NCI-H748 treated with DMSO at 0.1 percent for 48 hours (cell line): ENCODE results near the gene CIP2A.
A peak's percentile ranks its signal among the peaks of the same experiment; 100 is the strongest.
"Not testable (repeated sequence)": the region's sequence is repeated elsewhere in the genome, so short reads cannot be mapped to it uniquely, and the experiment has no call there.

Experiments used
- DNase-seq: peaks from one replicate; lab custom pipeline; 2025; lab: John Stamatoyannopoulos, UW

Gene CIP2A

DNA sequence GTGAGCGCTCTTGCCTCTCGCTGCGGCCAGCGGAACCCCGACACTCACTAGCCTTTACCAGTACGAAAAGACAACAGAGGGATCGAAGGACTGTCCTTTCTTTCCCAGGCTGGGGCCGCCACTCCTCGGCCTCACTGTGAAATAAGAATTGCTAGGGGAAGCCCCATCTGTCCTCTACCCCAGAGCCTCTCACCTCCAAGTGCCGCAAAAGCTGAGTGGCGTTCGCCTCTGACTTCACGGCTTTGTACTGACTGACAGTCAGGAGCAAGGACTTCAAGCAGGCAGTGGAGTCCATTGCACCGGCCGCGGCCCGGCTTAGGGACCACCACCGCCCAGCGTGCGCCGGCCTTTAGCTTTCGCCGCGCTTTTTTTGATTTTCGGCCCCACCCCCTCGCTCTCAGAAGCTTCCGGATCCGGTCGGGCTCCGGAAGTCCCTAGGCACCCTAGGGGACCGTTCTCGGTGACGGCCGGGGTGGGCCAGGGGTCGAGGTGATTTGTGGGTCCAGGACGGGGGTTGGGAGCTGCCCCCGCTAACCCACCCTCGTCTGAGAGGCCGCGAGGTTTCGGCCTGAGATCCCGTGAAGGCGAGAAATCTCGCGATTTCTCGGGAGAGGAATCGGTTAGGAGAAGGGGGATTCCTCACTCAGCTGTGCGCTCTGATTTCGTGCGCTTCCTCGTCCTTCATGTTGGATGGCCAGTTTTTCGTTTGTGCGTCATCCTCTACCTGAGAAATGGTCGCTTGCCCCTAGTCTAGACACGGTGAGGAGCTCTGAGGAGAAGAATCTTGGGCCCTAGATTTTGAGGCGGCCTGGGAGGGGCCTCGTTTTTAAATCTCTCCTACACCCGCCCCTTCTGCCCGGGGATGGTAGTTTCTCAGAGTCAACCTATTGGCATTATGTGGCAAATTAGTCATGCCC lies at the start of gene CIP2A, which contains the start of gene DZIP3:
CIP2A (minus strand) TSS at position 358 of the 917 bp plus-strand sequence; CDS start at position 295, 63 bp downstream.
DZIP3 (plus strand) TSS at position 642 of the 917 bp plus-strand sequence. CDS start 15,685 bp downstream, outside the sequence.
- peak; percentile 76 for DNase-seq

- DNase-seq, result no peak
Measured at GRCh38 chr3:108629974-108630373, 40.7 kb upstream of the CIP2A start.

- no peak for DNase-seq
Measured at GRCh38 chr3:108623504-108623903, 34.3 kb upstream of the CIP2A start.

- no peak for DNase-seq
Measured at GRCh38 chr3:108620250-108620649, 31.0 kb upstream of the CIP2A start.

- DNase-seq, result not testable (repeated sequence)
Measured at GRCh38 chr3:108616090-108616489, 26.9 kb upstream of the CIP2A start.

DNA sequence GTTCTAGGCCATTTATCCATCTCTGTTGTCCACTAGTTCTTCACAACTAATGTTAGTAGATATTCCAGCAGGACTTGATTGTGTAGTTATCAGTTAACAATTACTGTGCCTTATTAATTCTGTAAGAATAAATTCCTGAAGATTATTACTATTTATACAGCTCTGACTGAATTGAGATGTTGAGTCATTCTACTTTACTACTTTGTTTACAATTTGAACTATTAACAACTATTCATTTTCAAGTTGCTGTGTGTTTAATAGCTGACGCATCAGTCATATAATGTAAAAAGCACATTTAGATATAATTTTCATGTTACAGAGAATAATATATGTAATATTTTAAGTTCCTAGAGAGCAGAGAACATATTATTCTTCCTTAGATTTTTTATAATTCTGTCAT lies 21.4 kb upstream of the CIP2A start:
- no peak for DNase-seq

- DNase-seq, result no peak
Measured at GRCh38 chr3:108608750-108609149, 19.5 kb upstream of the CIP2A start.

DNA sequence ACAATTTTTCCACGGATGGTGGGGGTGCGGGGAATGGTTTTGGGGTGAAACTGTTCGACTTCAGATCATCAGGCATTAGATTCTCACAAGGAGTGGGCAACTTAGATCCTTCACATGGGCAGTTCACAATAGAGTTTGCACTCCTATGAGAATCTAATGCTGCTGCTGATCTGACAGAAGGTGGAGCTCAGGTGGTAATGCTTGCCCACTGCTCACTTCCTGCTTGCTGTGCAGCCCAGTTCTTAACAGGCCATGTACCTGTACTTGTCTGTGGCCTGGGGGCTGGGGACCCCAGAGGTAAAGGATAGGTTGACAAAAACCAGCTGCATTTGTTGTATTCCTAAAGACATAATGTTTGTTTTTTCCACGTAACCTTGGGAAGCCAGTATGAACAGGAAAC lies 16.3 kb upstream of the CIP2A start:
- no peak for DNase-seq

- no peak for DNase-seq
Measured at GRCh38 chr3:108605028-108605427, 15.8 kb upstream of the CIP2A start.

DNA sequence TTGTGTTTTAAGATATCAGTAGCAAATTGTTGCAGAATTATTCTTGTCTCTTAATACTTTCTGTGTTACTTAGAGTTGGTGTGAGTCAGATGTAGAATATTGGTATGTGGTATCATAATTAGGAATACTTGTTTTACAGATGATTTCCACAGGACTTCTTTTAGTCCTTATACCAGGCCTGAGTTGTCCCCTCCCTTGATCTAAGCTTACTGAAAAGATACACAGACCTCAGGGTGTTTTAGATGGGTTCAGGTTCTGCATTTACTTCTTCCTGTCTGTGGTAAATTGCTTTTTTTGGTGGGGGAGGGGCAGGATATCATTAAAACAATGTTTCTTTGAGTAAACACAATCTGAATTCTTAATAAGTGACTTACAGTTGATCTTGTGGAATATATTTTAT lies 14.5 kb upstream of the CIP2A start:
- no peak for DNase-seq

DNA sequence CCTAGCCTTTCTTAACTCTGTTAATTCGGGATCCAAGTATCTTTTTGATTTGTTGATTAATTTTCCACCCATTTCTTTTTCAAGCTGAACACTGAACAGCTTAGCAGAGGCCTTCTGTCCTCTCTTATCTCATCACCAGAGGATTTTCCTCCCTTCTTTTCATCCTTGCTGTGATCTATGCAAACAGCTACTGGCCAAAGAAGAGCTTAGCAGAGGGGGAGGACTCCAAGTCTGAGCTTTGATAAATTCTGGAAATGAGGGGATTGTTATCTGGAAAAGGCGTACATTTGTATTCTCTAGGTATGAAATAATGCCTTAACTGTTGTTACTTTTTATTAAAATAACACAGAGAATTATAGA lies 13.7 kb upstream of the CIP2A start:
- DNase-seq, result no peak

DNA sequence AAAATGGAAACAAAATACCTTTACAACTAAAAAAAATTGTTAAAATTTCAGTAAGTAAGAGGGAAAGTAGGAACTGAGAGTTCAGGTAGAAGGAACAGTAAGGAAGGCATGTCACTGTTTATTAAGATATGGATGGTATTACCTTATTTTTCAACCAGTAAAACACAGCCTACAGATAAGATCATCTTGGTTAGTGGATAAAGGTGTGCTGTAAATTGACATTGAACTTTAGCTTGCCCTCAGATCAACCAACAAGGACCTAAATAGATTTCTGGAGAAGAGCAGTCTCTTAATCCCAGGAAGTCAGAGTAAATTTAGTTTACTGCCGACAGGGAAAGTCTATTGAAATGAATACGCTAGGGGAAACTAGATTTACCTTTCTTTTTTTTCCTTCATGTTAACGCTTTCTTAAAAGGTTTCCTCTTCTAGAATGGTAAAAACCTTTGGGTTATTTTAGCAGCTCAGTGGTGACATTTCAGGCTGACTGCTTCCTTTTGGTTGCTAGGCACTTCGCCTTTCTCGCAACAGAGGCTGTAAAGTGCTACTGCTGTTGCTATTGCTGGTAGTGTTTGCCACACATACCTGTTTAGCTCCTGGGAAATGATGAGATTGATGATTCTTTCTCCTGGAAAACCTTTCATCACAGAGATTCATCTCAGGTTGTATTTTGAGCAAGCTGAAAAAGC lies 13.2 kb upstream of the CIP2A start:
- no peak for DNase-seq

DNA sequence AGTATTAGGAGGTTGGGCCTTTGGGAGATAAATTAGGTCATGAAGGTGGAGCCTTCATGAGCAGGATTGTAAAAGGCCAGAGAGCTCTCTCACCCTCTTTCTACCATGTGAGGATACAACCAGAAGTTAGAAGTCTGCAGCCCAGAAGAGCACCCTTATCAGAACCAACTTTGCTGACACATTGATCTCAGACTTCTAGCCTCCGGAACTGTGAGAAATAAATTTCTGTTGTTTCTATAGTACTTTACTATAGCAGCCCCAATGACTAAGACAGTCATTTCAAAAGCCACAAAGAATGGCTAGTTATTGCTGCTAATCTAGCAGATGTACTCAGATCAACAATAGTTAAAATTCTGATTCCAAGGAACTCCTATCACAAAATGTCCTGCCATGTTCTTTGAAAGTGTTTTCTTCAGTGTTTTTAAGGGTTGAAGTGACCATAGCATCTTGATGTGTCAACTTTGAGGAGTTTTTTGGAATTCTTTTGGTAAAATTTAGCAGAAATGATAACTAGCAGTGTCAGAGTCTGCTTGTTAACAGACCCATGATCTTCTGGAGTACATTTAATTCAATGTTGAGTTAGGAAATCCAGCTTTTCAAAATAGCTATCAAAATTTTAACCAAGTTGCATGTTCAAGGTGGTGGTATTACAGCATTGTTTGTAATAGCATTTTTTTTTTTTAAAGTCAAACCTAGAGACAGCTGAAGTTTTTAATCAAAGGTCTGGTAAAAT lies 10.6 kb upstream of the CIP2A start:
- no peak for DNase-seq

DNA sequence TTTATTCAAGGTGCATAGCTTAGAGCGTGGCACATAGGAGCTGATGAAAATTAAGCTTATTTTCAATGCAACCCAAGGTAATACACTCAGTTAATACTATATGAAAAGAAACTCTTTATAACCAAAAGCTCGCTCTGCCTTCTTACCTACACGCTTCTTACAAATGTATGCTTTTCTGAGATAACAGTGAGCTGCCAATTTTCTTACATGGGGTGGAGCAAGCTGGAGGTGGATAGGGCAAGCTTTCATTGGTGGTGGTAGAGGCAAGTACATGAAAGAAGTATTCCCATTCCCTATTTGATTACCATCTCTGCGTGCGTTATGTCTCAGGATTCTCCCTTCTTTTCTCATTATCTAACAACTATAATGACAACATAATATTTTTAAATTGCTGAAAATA lies 9.1 kb upstream of the CIP2A start:
- DNase-seq, result no peak

DNA sequence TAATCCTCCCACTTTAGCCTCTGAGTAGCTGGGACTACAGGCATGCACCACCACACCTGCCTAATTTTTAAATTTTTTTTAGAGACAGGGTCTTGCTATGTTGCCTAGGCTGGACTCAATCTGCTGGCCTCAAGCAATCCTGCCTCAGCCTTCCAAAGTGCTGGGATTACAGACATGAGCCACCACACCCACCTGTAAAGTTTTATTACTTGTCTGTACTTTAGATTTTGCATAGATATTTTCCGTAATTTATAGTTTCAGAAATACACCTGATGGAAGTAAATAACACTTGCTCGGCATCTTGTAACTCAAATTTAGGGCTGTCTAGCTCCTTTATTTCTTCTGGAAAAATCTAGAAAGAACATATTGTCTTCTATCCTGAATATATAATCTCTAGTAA lies 6.1 kb upstream of the CIP2A start:
- DNase-seq, result no peak

DNA sequence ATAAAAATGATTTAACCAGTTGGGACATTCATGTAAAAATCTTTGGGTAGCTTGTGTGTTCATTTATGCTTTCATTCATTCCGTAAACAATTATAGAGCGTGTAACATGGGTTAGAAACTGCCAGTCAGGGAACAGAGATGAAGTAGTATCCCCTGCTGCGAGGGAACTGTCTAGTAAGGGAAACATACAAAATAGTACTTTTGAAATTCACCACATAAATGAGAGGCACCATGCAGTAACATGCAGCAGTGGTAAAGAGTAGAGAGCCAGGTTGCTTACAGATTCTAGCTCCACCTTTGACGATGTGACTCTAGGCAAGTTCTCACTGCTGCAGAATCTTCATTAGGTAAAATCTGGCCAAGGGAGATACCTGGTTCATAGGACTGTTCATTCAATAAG lies 1.2 kb upstream of the CIP2A start:
- DNase-seq, result no peak

DNA sequence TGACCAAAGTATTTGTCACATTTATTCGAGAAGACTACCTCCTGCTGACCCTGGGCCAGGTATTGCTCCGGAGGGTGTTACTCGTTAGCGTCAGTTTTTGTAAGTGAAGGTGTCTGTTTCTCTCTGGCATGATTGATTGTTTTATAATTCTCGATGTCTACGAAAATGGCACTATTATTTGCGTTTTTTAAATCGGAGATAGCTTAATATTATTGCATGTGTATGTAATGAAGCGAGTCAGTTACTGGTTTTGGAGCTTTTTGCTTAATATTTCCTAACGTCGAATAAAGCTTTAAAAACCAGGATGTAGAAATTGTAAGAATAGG lies 723 bp upstream of the CIP2A start:
- DNase-seq, result no peak

DNA sequence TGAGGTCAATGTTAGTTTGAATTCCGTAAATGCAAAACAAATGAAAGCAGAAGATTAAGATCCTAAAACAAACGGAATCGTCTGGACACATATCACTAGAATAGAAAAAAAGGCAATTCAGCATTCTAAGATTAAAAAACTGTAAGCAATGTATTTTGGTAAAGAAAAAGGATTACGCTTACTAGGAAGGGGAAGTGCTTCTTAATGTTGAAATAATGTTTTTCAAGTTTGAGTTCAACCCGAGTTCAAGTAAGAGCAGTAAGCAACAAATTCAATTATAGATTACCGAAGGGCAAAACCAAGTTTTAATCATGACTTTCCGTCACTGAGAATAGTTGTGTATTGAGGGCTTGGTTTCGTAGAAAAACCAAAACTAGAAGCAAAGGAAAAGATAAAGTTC lies 637 bp downstream of the CIP2A start:
- DNase-seq, result no peak

DNA sequence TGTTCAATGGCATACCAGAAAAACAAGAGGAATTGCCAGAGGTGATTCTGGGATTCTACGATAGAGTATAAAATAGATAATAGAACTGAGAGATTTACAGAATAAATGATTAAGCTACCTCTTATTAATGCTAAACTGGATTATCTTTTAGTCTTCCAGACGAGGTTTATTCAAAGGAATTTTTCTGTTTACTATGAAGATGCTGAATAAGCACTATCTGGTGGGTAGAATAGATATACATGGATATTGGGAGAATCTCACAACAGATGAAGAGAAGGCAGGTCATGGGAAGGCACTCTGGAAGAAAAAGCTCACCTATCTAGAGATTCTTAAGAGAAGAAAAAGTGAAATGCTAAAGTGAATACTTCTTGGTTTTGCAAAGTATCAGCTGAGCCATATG lies 11.2 kb downstream of the CIP2A start:
- DNase-seq, result no peak

GRCh38 chr3:108569336-108569735 lies 19.9 kb downstream of the CIP2A start:
- no peak for DNase-seq

- no peak for DNase-seq
Measured at GRCh38 chr3:108566599-108566998, 22.6 kb downstream of the CIP2A start.

- no peak for DNase-seq
Measured at GRCh38 chr3:108565506-108565905, 23.7 kb downstream of the CIP2A start.

- DNase-seq, result no peak
Measured at GRCh38 chr3:108564564-108564963, 24.7 kb downstream of the CIP2A start.
